ENCODE results near the gene RPS25.
"Not testable (repeated sequence)": the region's sequence is repeated elsewhere in the genome, so short reads cannot be mapped to it uniquely, and the experiment has no call there.

RPS25 gene

GRCh38 chr11:119018074-119018938, at the start of gene RPS25, which contains the start of gene TRAPPC4:
TSS of gene RPS25 (minus strand) at chr11:119018343. CDS start at chr11:119018284, 59 bp downstream.
TSS of gene TRAPPC4 (plus strand) at chr11:119018766. CDS start at chr11:119018796, 30 bp downstream.
- DNase-seq = peak; percentile 98

- peak; percentile 96 to 97 for DNase-seq
Observed at GRCh38 chr11:119067371-119068222, 49.5 kb upstream of the RPS25 start, which contains the start of gene VPS11. TSS of gene VPS11 (plus strand) at chr11:119067818. CDS start at chr11:119067824, 6 bp downstream.

- DNase-seq = peak; percentile 77 to 83
Observed at GRCh38 chr11:119065369-119065768, 47.2 kb upstream of the RPS25 start.

GRCh38 chr11:119062779-119063178, 44.6 kb upstream of the RPS25 start:
- DNase-seq = no peak

- no peak for DNase-seq
Observed at GRCh38 chr11:119061256-119061655, 43.1 kb upstream of the RPS25 start.

GRCh38 chr11:119059128-119059527, 41.0 kb upstream of the RPS25 start:
- not testable (repeated sequence) for DNase-seq

GRCh38 chr11:119057000-119057769, 39.0 kb upstream of the RPS25 start, which contains the start of gene HYOU1:
TSS of gene HYOU1 (minus strand) at chr11:119057205. CDS start at chr11:119056160, 1,045 bp downstream.
- DNase-seq = peak; percentile 94

GRCh38 chr11:119056421-119056999, 38.4 kb upstream of the RPS25 start:
- no peak for DNase-seq

- DNase-seq = peak; percentile 63 to 76
Observed at GRCh38 chr11:119055901-119056300, 37.8 kb upstream of the RPS25 start.

GRCh38 chr11:119054418-119054817, 36.3 kb upstream of the RPS25 start:
- no peak for DNase-seq

- DNase-seq = no peak
Observed at GRCh38 chr11:119052163-119052814, 34.1 kb upstream of the RPS25 start.

- no peak for DNase-seq
Observed at GRCh38 chr11:119051440-119052162, 33.5 kb upstream of the RPS25 start.

- DNase-seq = no peak
Observed at GRCh38 chr11:119049081-119049480, 30.9 kb upstream of the RPS25 start.

- no peak for DNase-seq
Observed at GRCh38 chr11:119048644-119049043, 30.5 kb upstream of the RPS25 start.

- DNase-seq = no peak
Observed at GRCh38 chr11:119047205-119047604, 29.1 kb upstream of the RPS25 start.

GRCh38 chr11:119046489-119046888, 28.3 kb upstream of the RPS25 start:
- no peak for DNase-seq

GRCh38 chr11:119044708-119045107, 26.6 kb upstream of the RPS25 start:
- peak in 1 of 2 experiments; percentile 6 for DNase-seq

- no peak for DNase-seq
Observed at GRCh38 chr11:119042927-119043326, 24.8 kb upstream of the RPS25 start.

- DNase-seq = no peak
Observed at GRCh38 chr11:119041821-119042514, 23.8 kb upstream of the RPS25 start.

GRCh38 chr11:119039471-119039870, 21.3 kb upstream of the RPS25 start:
- DNase-seq = not testable (repeated sequence)

Data from Kasumi-1 (cell line).